A549 (cell line): ENCODE data around the gene SH3BP2. TPM values are rescaled to one million over a fixed set of nuclear protein-coding genes. Genes with fewer than 3 reads are reported as not detected.

Source experiments
- ATAC-seq, 2 experiments: fragments of 200-7000 bp in 1 of 2; fragments of >200 bp in 1 of 2; cut with Nextera tagmentation in 1 of 2; cut with Tn5 transposase in 1 of 2; 3 replicates each; pipeline versions ENCODE4 v1.8.0 to v1.9.1; 2018 to 2020; ENCODE audit warnings: mild to moderate bottlenecking in 1 of 2, moderate library complexity in 1 of 2
- CTCF ChIA-PET: fragments of 300-600 bp; sonication (Branson Sonifier 250); formaldehyde crosslinking; extraction: SDS; loops from one replicate; lab custom pipeline; 2021; ENCODE audit warnings: antibody characterized with exemption, inconsistent platforms; lab: Yijun Ruan, JAX
- POLR2A ChIA-PET: fragments of 350-600 bp; formaldehyde crosslinking; extraction: SDS; loops from one replicate; lab custom pipeline; 2021; ENCODE audit warnings: antibody characterized with exemption, inconsistent platforms; lab: Yijun Ruan, JAX
- DNase-seq, 2 experiments: peaks; one replicate each; pipeline versions ENCODE4 v3.0.0 to v3.0.0-alpha.2; 2011 to 2016; ENCODE audit warnings: low read depth in 1 of 2, low spot score in 1 of 2
- FAIRE-seq: peaks from 2 replicates; lab custom pipeline; 2011; peaks lifted over from hg19 to GRCh38; lab: Jason Lieb, UNC
- H3K27ac ChIP-seq, 2 experiments: fragments of >200 bp; sonication (Bioruptor Twin); formaldehyde crosslinking; 3 replicates each; pipeline ENCODE4 v1.5.1; 2016 to 2017
- H3K4me1 ChIP-seq: fragments of >200 bp; sonication (Bioruptor Twin); formaldehyde crosslinking; 3 replicates; pipeline ENCODE4 v1.6.1; 2016
- H3K4me2 ChIP-seq: fragments of >200 bp; sonication (Bioruptor Twin); formaldehyde crosslinking; 3 replicates; pipeline ENCODE4 v1.6.1; 2016
- H3K4me3 ChIP-seq: fragments of >200 bp; sonication (Bioruptor Twin); formaldehyde crosslinking; 3 replicates; pipeline ENCODE4 v1.5.1; 2016
- H3K9me3 ChIP-seq: fragments of >200 bp; sonication (Bioruptor Twin); formaldehyde crosslinking; 3 replicates; pipeline ENCODE4 v1.6.1; 2016
- ATOH8 ChIP-seq: fragments of 250-450 bp; sonication (Bioruptor Pico); IDR thresholded peaks from 2 replicates; pipeline ENCODE4 v1.5.0; 2020; ENCODE audit warnings: low read depth, mild to moderate bottlenecking, moderate library complexity
- CBX2 ChIP-seq: fragments of 200-600 bp; sonication (generic); IDR thresholded peaks from 2 replicates; pipeline ENCODE4 v1.6.1; 2016; ENCODE audit warnings: low read depth, mild to moderate bottlenecking, borderline replicate concordance
- CBX8 ChIP-seq: fragments of 200-600 bp; sonication (generic); IDR thresholded peaks from 2 replicates; pipeline ENCODE4 v1.6.1; 2016
- CHD2 ChIP-seq: fragments of 150-350 bp; IDR thresholded peaks from 2 replicates; pipeline ENCODE4 v1.6.1; 2014; ENCODE audit warnings: low read length; ENCODE audit not compliant: partially characterized antibody
- E2F6 ChIP-seq: IDR thresholded peaks from 2 replicates; pipeline ENCODE4 v1.6.1; 2012; ENCODE audit warnings: low read depth, borderline replicate concordance
- EHF ChIP-seq: fragments of 250-450 bp; sonication (Bioruptor Pico); IDR thresholded peaks from 2 replicates; pipeline ENCODE4 v1.5.0; 2020; ENCODE audit warnings: mild to moderate bottlenecking
- EHMT2 ChIP-seq: fragments of 200-600 bp; sonication (generic); IDR thresholded peaks from 2 replicates; pipeline ENCODE4 v1.6.1; 2016; ENCODE audit warnings: antibody characterized with exemption, low read depth, mild to moderate bottlenecking, moderate library complexity
- ELK1 ChIP-seq: fragments of 150-350 bp; IDR thresholded peaks from 2 replicates; pipeline ENCODE4 v1.6.1; 2014; ENCODE audit warnings: low read depth, mild to moderate bottlenecking, low read length
- EP300 ChIP-seq, 2 experiments: fragments of >200 bp; sonication (Bioruptor Twin); formaldehyde crosslinking; IDR thresholded peaks; 2 replicates in 1 of 2; 3 replicates in 1 of 2; pipeline ENCODE4 v1.6.1; 2016 to 2017
- FOSB ChIP-seq: fragments of 250-450 bp; sonication (Bioruptor Pico); IDR thresholded peaks from 2 replicates; pipeline ENCODE4 v1.5.0; 2020; ENCODE audit warnings: mild to moderate bottlenecking, moderate library complexity
- GATA3 ChIP-seq: IDR thresholded peaks from 2 replicates; pipeline ENCODE4 v1.6.1; 2012; ENCODE audit warnings: borderline replicate concordance
- HMGXB4 ChIP-seq: fragments of 250-450 bp; sonication (Bioruptor Pico); IDR thresholded peaks from 2 replicates; pipeline ENCODE4 v1.5.0; 2021; ENCODE audit warnings: mild to moderate bottlenecking, moderate library complexity, borderline replicate concordance
- JUNB ChIP-seq: fragments of >200 bp; sonication (Bioruptor Twin); formaldehyde crosslinking; IDR thresholded peaks from 2 replicates; pipeline ENCODE4 v1.6.1; 2016
- KDM5A ChIP-seq: fragments of 200-600 bp; sonication (generic); IDR thresholded peaks from 2 replicates; pipeline ENCODE4 v1.6.1; 2016; ENCODE audit warnings: antibody characterized with exemption, mild to moderate bottlenecking
- MAFK ChIP-seq: fragments of 450-650 bp; IDR thresholded peaks from 2 replicates; pipeline ENCODE4 v1.6.1; 2014; ENCODE audit not compliant: partially characterized antibody
- MAX ChIP-seq: IDR thresholded peaks from 2 replicates; pipeline ENCODE4 v1.6.1; 2012
- MYC ChIP-seq: IDR thresholded peaks from 2 replicates; pipeline ENCODE4 v1.6.1; 2012; ENCODE audit warnings: mild to moderate bottlenecking, inconsistent platforms, low read length, improper control_type of control experiment, borderline replicate concordance
- PBX3 ChIP-seq: IDR thresholded peaks from 2 replicates; pipeline ENCODE4 v1.6.1; 2012
- POLR2A ChIP-seq: IDR thresholded peaks from 2 replicates; pipeline ENCODE4 v1.6.1; 2012; ENCODE audit warnings: mild to moderate bottlenecking, low read length
- RAD21 ChIP-seq, 2 experiments: fragments of >200 bp in 1 of 2; sonication (Bioruptor Twin) in 1 of 2; formaldehyde crosslinking in 1 of 2; IDR thresholded peaks in 1 of 2; conservative IDR thresholded peaks in 1 of 2; 2 replicates in 1 of 2; 3 replicates in 1 of 2; pipeline ENCODE4 v1.6.1; 2012 to 2018; ENCODE audit warnings: inconsistent platforms in 1 of 2
- SREBF2 ChIP-seq: fragments of 450-650 bp; IDR thresholded peaks from 2 replicates; pipeline ENCODE4 v1.6.1; 2014; ENCODE audit warnings: mild to moderate bottlenecking, moderate library complexity
- TP53 ChIP-seq: fragments of 250-450 bp; sonication (Bioruptor Pico); IDR thresholded peaks from 2 replicates; pipeline ENCODE4 v1.5.0; 2021; ENCODE audit warnings: mild to moderate bottlenecking, moderate library complexity
- USF2 ChIP-seq: fragments of 450-650 bp; IDR thresholded peaks from 2 replicates; pipeline ENCODE4 v1.6.1; 2014; ENCODE audit warnings: antibody characterized with exemption
- ZFP36 ChIP-seq: fragments of 450-650 bp; IDR thresholded peaks from 2 replicates; pipeline ENCODE4 v1.6.1; 2014; ENCODE audit warnings: borderline replicate concordance; ENCODE audit not compliant: partially characterized antibody
- ZNF302 ChIP-seq: fragments of 250-450 bp; sonication (Bioruptor Pico); IDR thresholded peaks from 2 replicates; pipeline ENCODE4 v1.9.0; 2021; ENCODE audit warnings: inconsistent platforms, mild to moderate bottlenecking, moderate library complexity
- ZSCAN20 ChIP-seq: fragments of 250-450 bp; sonication (Bioruptor Pico); IDR thresholded peaks from 2 replicates; pipeline ENCODE4 v1.8.0; 2022; ENCODE audit warnings: mild to moderate bottlenecking, moderate library complexity
- WGBS: methylation state at CpG from one replicate; pipeline ENCODE4 v1.1.6; 2017; ENCODE audit errors: missing lambda C conversion rate; 5-methylcytosine and 5-hydroxymethylcytosine counted together
- polyA plus RNA-seq, 4 experiments: library from polyadenylated mRNA; depleted of rRNA in 3 of 4; stranded (reverse); fragments of >200 nt; fragmentation: RNase III in 1 of 4; extraction: RNeasy Plus Mini Kit Qiagen cat#74134 plus additional on column Dnase treatment in 1 of 4; gene quantifications; 2 replicates in 3 of 4; 3 replicates in 1 of 4; pipeline ENCODE4 v1.2.3, GENCODE V29; 2011 to 2017

Gene SH3BP2
- polyA plus RNA-seq, 2 of the 4 experiments (the other 2 are of a cell fraction), result 4.4 to 6.0 TPM

GRCh38 chr4:2767046-2767704 lies 25.7 kb upstream of the SH3BP2 start:
- H3K27ac ChIP-seq, result no peak overlapping the region
- H3K9me3 ChIP-seq, result no peaks in the 10 kb centered on the region
- H3K4me1 ChIP-seq, result no peaks in the 10 kb centered on the region
- ChIA-PET CTCF (interaction anchor here (0.7 to 1.2 kb wide), 2 partner anchors 33 to 85 kb away, joined by 3 read pairs; no protein-coding TSS in a partner anchor), POLR2A (no interaction called here)
- no peak overlapping the region for H3K4me3 ChIP-seq
- no peak overlapping the region for H3K4me2 ChIP-seq
- no peak for FAIRE-seq
- no peak for ATAC-seq
- 73% methylated on average over 5 of the region's 5 CpGs for WGBS
- no peak for TF ChIP-seq HMGXB4 (CRISPR knock-in tag)
- TF ChIP-seq, all 56 proteins: peak for 0
- no peak for DNase-seq

- 83% methylated on average over 11 of the region's 11 CpGs for WGBS
- H3K27ac ChIP-seq, result no peak overlapping the region
Observed at GRCh38 chr4:2767705-2768074, 25.2 kb upstream of the SH3BP2 start.

GRCh38 chr4:2768124-2768523 lies 24.8 kb upstream of the SH3BP2 start:
- WGBS, result 89% methylated on average over 9 of the region's 9 CpGs
- CTCF ChIA-PET, result no interaction called here
- FAIRE-seq, result no peak
- no peak for TF ChIP-seq ZFP36
- no peak for TF ChIP-seq FOSB (CRISPR knock-in tag)
- TF ChIP-seq GATA3, result no peak
- TF ChIP-seq USF2, result no peak
- no peak for TF ChIP-seq RAD21 (conservative IDR thresholded peaks at IDR 0.05 in 1 of 2, IDR thresholded peaks at IDR 0.05 in 1 of 2)
- TF ChIP-seq EHMT2, result no peak
- no peak for TF ChIP-seq EHF (CRISPR knock-in tag)
- TF ChIP-seq ZSCAN20 (CRISPR knock-in tag), result no peak
- TF ChIP-seq KDM5A, result no peak
- no peak for TF ChIP-seq PBX3
- TF ChIP-seq CHD2, result no peak

More at GRCh38 chr4:2767705-2768074, 25.2 kb upstream of the SH3BP2 start:
- Histone ChIP-seq H3K4me3 (no peak overlapping the region), H3K4me2 (no peak overlapping the region)
- FAIRE-seq, result no peak
- no peak for TF ChIP-seq EHMT2
- TF ChIP-seq ATOH8 (CRISPR knock-in tag), result no peak
- no peak for TF ChIP-seq TP53 (CRISPR knock-in tag)
- no peak for TF ChIP-seq ZNF302 (CRISPR knock-in tag)
- no peak for TF ChIP-seq JUNB
- TF ChIP-seq RAD21 (conservative IDR thresholded peaks at IDR 0.05 in 1 of 2, IDR thresholded peaks at IDR 0.05 in 1 of 2), result no peak
- TF ChIP-seq MYC, result no peak
- no peak for TF ChIP-seq POLR2A
- TF ChIP-seq E2F6, result no peak
- TF ChIP-seq CBX2, result no peak
- TF ChIP-seq CBX8, result no peak
- TF ChIP-seq SREBF2, result no peak
- no peak for TF ChIP-seq FOSB (CRISPR knock-in tag)
- no peak for TF ChIP-seq EHF (CRISPR knock-in tag)
- TF ChIP-seq ELK1, result no peak
- TF ChIP-seq EP300 (IDR thresholded peaks at IDR 0.05), result no peak
- TF ChIP-seq MAFK, result no peak
- no peak for TF ChIP-seq MAX
- TF ChIP-seq, all 56 proteins: peak for 0
- no peaks in the 10 kb centered on the region for H3K9me3 ChIP-seq
- ChIA-PET CTCF (no interaction called here), POLR2A (no interaction called here)
- H3K4me1 ChIP-seq, result no peaks in the 10 kb centered on the region
- no peak for ATAC-seq
- DNase-seq, result no peak

More at GRCh38 chr4:2768124-2768523, 24.8 kb upstream of the SH3BP2 start:
- Histone ChIP-seq H3K4me1 (no peaks in the 10 kb centered on the region), H3K27ac (no peak overlapping the region), H3K4me3 (no peak overlapping the region), H3K9me3 (no peaks in the 10 kb centered on the region), H3K4me2 (no peak overlapping the region)
- ATAC-seq (no peak), DNase-seq (no peak)
- POLR2A ChIA-PET, result no interaction called here
